DOHH2 (cell line): ENCODE data around the gene LMOD3.

Experiments used
- EZH2phosphoT487 ChIP-seq: fragments of 200-600 bp; sonication (generic); IDR thresholded peaks from 2 replicates; pipeline ENCODE4 v1.6.1; 2017; ENCODE audit warnings: borderline replicate concordance, mild to moderate bottlenecking, antibody characterized with exemption, low read length, moderate library complexity, mixed read lengths
- TF ChIP-seq, protein P1 (sequence below): fragments of 200-600 bp; sonication (generic); IDR thresholded peaks from one replicate; pipeline ENCODE4 v1.5.1; 2014; ENCODE audit warnings: antibody characterized with exemption, mild to moderate bottlenecking, low read depth, low read length; ENCODE audit not compliant: poor library complexity, severe bottlenecking

- TF ChIP-seq, protein P1, sequence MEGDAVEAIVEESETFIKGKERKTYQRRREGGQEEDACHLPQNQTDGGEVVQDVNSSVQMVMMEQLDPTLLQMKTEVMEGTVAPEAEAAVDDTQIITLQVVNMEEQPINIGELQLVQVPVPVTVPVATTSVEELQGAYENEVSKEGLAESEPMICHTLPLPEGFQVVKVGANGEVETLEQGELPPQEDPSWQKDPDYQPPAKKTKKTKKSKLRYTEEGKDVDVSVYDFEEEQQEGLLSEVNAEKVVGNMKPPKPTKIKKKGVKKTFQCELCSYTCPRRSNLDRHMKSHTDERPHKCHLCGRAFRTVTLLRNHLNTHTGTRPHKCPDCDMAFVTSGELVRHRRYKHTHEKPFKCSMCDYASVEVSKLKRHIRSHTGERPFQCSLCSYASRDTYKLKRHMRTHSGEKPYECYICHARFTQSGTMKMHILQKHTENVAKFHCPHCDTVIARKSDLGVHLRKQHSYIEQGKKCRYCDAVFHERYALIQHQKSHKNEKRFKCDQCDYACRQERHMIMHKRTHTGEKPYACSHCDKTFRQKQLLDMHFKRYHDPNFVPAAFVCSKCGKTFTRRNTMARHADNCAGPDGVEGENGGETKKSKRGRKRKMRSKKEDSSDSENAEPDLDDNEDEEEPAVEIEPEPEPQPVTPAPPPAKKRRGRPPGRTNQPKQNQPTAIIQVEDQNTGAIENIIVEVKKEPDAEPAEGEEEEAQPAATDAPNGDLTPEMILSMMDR: no peak
- no peak for TF ChIP-seq EZH2phosphoT487
These were observed 49.5 kb downstream of the LMOD3 start for GRCh38 chr3:69072928-69073327.
